Measurements from ENCODE around the gene ERO1B.

- no peak for TF ChIP-seq EP300 (conservative IDR thresholded peaks at IDR 0.05; ENCODE audit: poor library complexity, severe bottlenecking)
- TF ChIP-seq POLR2AphosphoS5 (IDR thresholded peaks at IDR 0.05) = no peak
- no peak for TF ChIP-seq TAF1 (IDR thresholded peaks at IDR 0.05; ENCODE audit: low read depth)
- TF ChIP-seq MXI1 (conservative IDR thresholded peaks at IDR 0.05; ENCODE audit: poor library complexity, severe bottlenecking) = no peak
- TF ChIP-seq CTCF (IDR thresholded peaks at IDR 0.05; ENCODE audit: poor library complexity, severe bottlenecking) = no peak
Observed at GRCh38 chr1:236173174-236173767, 108.5 kb downstream of the ERO1B start.

Measured in neural cell (in vitro differentiated cells).